Measurements from ENCODE around the gene ZCCHC2. TPM values are rescaled to one million over a fixed set of nuclear protein-coding genes. Genes with fewer than 3 reads are reported as not detected.

Gene ZCCHC2
- total RNA-seq, 1 donor from 2014 or later = 23.9 TPM

GRCh38 chr18:62537042-62537894, 14.4 kb downstream of the ZCCHC2 start:
- no peak for ATAC-seq

GRCh38 chr18:62537946-62538345, 15.1 kb downstream of the ZCCHC2 start:
- ATAC-seq (no peak), DNase-seq (ENCODE audit: low spot score) (no peak)

More at GRCh38 chr18:62537042-62537894, 14.4 kb downstream of the ZCCHC2 start:
- no peak for DNase-seq (ENCODE audit: low spot score)

- ATAC-seq = peak; percentile 65
Measured at GRCh38 chr18:62538881-62539280, 16.1 kb downstream of the ZCCHC2 start.

DNA sequence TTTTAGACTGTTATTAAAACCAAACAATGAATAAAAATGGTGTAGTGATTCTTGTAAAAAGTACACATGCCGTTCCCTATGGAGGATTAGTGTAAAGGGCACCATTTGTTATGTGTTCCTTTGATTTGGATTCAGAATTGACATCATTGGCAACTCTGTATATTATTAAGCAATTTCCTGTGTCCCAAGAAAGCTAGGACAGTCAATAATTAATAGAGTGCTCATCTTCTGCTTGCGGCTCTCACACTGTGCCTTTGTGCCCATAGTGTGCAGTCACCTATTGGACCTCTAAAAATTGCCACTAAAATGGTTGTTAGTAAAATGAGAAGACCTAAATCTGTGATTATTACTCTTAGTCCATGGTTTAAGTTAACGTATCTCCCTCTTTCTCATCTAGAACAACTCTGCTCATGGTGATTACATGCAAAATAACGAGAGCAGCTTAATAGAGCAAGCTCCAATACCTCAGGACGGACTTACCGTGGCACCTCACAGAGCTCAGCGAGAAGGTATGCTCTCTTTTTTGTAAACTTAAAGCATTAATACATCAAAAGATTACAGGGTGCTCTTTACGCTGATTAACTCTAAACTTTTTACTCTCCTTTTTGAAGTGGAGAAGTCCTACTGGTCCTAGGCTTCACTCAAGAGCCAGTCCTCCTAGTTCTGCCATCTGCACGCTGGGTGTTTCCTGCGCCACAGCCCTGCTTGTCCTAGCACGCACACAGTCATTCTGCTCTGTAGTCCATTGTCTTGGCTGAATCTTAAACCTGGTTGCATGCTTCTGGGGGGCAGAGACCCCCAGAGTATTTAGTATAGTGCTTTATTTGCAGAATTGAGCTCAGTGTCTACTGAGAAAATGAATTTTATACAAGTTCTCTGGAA, 16.7 kb downstream of the ZCCHC2 start:
- DNase-seq (ENCODE audit: low spot score) (no peak), ATAC-seq (peak; percentile 85)

More at GRCh38 chr18:62538881-62539280, 16.1 kb downstream of the ZCCHC2 start:
- DNase-seq (ENCODE audit: low spot score) = no peak

DNA sequence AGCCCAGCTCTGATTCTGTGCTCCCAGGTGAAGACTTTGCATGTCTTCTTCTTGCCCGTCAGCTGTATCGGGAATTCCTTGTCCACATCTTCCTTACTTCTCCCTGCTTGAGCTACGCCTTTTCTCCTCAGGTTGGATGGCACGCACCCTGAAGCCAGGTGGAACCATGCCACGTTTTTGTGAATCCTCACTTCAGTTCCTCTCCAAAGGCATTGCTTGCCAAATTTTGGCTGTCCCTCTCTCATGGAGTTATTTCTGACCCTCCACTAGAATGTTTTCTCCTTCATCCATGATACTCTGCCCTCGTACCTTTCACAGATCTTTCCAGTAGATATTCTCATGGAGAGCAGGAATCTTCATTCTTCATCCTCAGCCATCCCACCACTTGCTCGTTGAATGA, 20.2 kb downstream of the ZCCHC2 start:
- no peak for DNase-seq (ENCODE audit: low spot score)
- ATAC-seq = no peak

GRCh38 chr18:62545098-62545497, 22.3 kb downstream of the ZCCHC2 start:
- ATAC-seq (peak; percentile 30), DNase-seq (ENCODE audit: low spot score) (no peak)

DNA sequence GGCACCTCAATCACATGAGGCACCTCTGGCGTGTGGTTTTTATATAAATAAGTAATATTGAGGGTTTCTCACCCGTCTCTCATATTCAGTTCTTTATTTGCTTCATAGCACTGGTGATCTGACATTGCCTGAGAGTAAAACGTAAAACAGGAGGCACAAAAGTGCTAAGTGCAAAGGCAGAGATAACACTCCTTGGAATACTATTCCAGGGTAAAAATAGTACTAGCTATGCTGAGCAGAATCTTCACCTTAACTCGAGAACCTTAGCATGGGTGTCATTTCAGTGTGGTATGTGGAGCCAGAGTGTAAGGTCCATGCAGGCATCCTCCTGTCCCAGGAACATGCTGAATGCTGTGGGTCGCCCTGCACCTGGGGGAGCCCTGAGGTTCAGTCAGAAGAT, 26.9 kb downstream of the ZCCHC2 start:
- ATAC-seq (no peak), DNase-seq (ENCODE audit: low spot score) (no peak)

- peak; percentile 28 for ATAC-seq
Measured at GRCh38 chr18:62550746-62551145, 27.9 kb downstream of the ZCCHC2 start.

GRCh38 chr18:62551972-62552513, 29.2 kb downstream of the ZCCHC2 start:
- DNase-seq (ENCODE audit: low spot score) (no peak), ATAC-seq (no peak)

More at GRCh38 chr18:62550746-62551145, 27.9 kb downstream of the ZCCHC2 start:
- no peak for DNase-seq (ENCODE audit: low spot score)

GRCh38 chr18:62554061-62554815, 31.4 kb downstream of the ZCCHC2 start:
- ATAC-seq = no peak
- DNase-seq (ENCODE audit: low spot score) = no peak

GRCh38 chr18:62555135-62555534, 32.3 kb downstream of the ZCCHC2 start:
- DNase-seq (ENCODE audit: low spot score) (no peak), ATAC-seq (no peak)

- DNase-seq (ENCODE audit: low spot score) = no peak
- no peak for ATAC-seq
Measured at GRCh38 chr18:62556397-62556796, 33.6 kb downstream of the ZCCHC2 start.

GRCh38 chr18:62558015-62558663, 35.3 kb downstream of the ZCCHC2 start:
- no peak for ATAC-seq
- no peak for DNase-seq (ENCODE audit: low spot score)

DNA sequence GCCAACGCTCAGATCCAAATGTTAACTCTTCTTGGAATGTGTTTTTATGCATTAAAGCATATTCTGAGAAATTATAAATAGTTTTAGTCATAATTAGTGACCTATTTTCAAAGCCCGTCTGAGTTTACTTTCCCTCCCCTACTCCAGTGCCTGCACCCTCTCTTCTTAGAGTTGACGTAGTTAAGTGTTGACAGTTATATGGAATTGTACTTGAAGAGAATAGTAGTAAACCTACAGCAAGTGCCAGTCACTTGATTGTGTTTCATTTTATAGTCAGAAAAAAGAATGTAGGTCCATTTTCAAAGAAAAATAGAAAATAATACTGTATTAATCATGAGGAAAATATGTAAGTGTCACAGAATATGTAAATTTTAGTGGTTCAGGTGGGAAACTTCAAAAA, 41.2 kb downstream of the ZCCHC2 start:
- no peak for DNase-seq (ENCODE audit: low spot score)

GRCh38 chr18:62566199-62566598, 43.4 kb downstream of the ZCCHC2 start:
- ATAC-seq = peak; percentile 74
- DNase-seq (ENCODE audit: low spot score) = no peak

More for the DNA sequence above, 41.2 kb downstream of the ZCCHC2 start:
- ATAC-seq = no peak

DNA sequence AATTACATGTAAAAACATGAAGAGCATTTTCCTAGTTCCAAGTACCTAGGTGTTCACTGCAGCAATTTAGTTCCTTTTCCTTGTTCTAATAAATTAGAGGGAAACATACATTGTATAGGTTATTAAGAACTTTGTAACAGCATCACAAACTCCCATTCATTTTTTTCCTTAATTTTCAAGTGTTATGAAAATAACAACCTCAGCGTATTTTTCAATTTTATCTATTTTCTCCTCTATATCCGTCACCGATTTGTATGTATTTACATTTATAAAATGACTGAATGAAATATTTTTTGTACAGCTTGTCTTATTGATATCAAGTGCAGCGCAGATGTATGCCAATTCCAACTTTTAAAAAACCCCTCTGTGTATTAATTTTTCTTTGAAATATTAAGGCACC, 44.0 kb downstream of the ZCCHC2 start:
- DNase-seq (ENCODE audit: low spot score) = no peak
- no peak for ATAC-seq

- DNase-seq (ENCODE audit: low spot score) (no peak), ATAC-seq (no peak)
Measured at GRCh38 chr18:62569081-62569655, 46.3 kb downstream of the ZCCHC2 start.

- no peak for ATAC-seq
- DNase-seq (ENCODE audit: low spot score) = no peak
Measured at GRCh38 chr18:62571037-62571436, 48.2 kb downstream of the ZCCHC2 start.

- ATAC-seq (no peak), DNase-seq (ENCODE audit: low spot score) (no peak)
Measured at GRCh38 chr18:62571648-62572047, 48.8 kb downstream of the ZCCHC2 start.

DNA sequence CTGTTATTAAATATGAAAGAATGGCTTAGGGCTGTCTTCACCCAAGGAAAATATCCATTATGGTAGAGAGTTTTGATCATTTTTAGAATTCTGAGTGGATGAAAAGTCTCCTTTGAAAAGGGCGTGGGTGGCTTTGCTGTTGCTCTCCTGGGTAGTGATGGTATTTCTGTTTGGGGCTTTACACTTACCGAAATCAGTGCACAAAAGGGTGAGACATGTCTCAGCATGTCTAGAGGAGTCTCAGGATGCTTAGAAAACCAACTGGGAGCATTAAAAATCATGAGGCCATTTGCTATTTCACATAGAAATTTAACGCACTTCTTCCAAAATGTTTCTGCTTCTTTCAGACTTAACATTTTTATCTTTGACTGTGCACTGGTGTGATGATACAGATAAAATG, 49.6 kb downstream of the ZCCHC2 start:
- DNase-seq (ENCODE audit: low spot score) = no peak
- no peak for ATAC-seq
